Mucosa of gallbladder (tissue), 1 donor: ENCODE results near the gene AKAP8L. TPM values are rescaled to one million over a fixed set of nuclear protein-coding genes. Genes with fewer than 3 reads are reported as not detected.
"Not testable (repeated sequence)": the region's sequence is repeated elsewhere in the genome, so short reads cannot be mapped to it uniquely, and the experiment has no call there.

Experiments
- DNase-seq: peaks from one replicate; pipeline ENCODE4 v3.0.0-alpha.2; 2020; ENCODE audit warnings: low spot score
- total RNA-seq: library from RNA; stranded (reverse); gene quantifications from one replicate; pipeline ENCODE4 v1.2.1, GENCODE V29; 2021
- donor health status: DM: no; HTN: no; CAD: no.

The AKAP8L gene
- total RNA-seq, 1 donor from 2014 or later = 110 TPM

GRCh38 chr19:15421136-15421695, 2.4 kb upstream of the AKAP8L start:
- no peak for DNase-seq

- no peak for DNase-seq
Measured at GRCh38 chr19:15419413-15420025, 731 bp upstream of the AKAP8L start.

- no peak for DNase-seq
Measured at GRCh38 chr19:15418231-15418578, 583 bp downstream of the AKAP8L start.

- DNase-seq = no peak
Measured at GRCh38 chr19:15417699-15418098, 1.1 kb downstream of the AKAP8L start.

- DNase-seq = no peak
Measured at GRCh38 chr19:15412832-15413231, 6.0 kb downstream of the AKAP8L start.

GRCh38 chr19:15411351-15411750, 7.4 kb downstream of the AKAP8L start:
- not testable (repeated sequence) for DNase-seq

GRCh38 chr19:15404780-15405211, 14.0 kb downstream of the AKAP8L start:
- no peak for DNase-seq

GRCh38 chr19:15404097-15404779, 14.6 kb downstream of the AKAP8L start:
- no peak for DNase-seq

- DNase-seq = no peak
Measured at GRCh38 chr19:15403151-15403531, 15.6 kb downstream of the AKAP8L start.

- no peak for DNase-seq
Measured at GRCh38 chr19:15402411-15403150, 16.2 kb downstream of the AKAP8L start.

- DNase-seq = no peak
Measured at GRCh38 chr19:15401397-15401710, 17.4 kb downstream of the AKAP8L start.

- no peak for DNase-seq
Measured at GRCh38 chr19:15400521-15401396, 18.0 kb downstream of the AKAP8L start.

- no peak for DNase-seq
Measured at GRCh38 chr19:15399635-15400034, 19.2 kb downstream of the AKAP8L start.

GRCh38 chr19:15399234-15399515, 19.6 kb downstream of the AKAP8L start:
- no peak for DNase-seq

- DNase-seq = no peak
Measured at GRCh38 chr19:15398501-15399233, 20.1 kb downstream of the AKAP8L start.

- no peak for DNase-seq
Measured at GRCh38 chr19:15397782-15398181, 21.0 kb downstream of the AKAP8L start.

- DNase-seq = no peak
Measured at GRCh38 chr19:15397236-15397635, 21.6 kb downstream of the AKAP8L start.

- no peak for DNase-seq
Measured at GRCh38 chr19:15396436-15396835, 22.4 kb downstream of the AKAP8L start.

GRCh38 chr19:15395251-15395650, 23.5 kb downstream of the AKAP8L start:
- not testable (repeated sequence) for DNase-seq

GRCh38 chr19:15394426-15394825, 24.4 kb downstream of the AKAP8L start:
- DNase-seq = no peak

- no peak for DNase-seq
Measured at GRCh38 chr19:15393963-15394362, 24.8 kb downstream of the AKAP8L start.
